CD4-positive, alpha-beta T cell treated with Interferon alpha-2 for 1 hour (primary cell): ENCODE measurements around the gene KCNN4.
"Not testable (repeated sequence)": the region's sequence is repeated elsewhere in the genome, so short reads cannot be mapped to it uniquely, and the experiment has no call there.

Experiments
- DNase-seq, 2 donors: peaks; one replicate each; pipeline ENCODE4 v3.0.0-alpha.2; 2020 to 2022

The KCNN4 gene

GRCh38 chr19:43798546-43799409 is 18.0 kb upstream of the KCNN4 start:
- DNase-seq, result peak in 1 of 2 donors; percentile 44

GRCh38 chr19:43798026-43798545 is 17.3 kb upstream of the KCNN4 start:
- DNase-seq, result no peak

- DNase-seq, result no peak
Observed at GRCh38 chr19:43797556-43797955, 16.8 kb upstream of the KCNN4 start.

- DNase-seq, result no peak
Observed at GRCh38 chr19:43797118-43797517, 16.3 kb upstream of the KCNN4 start.

GRCh38 chr19:43790587-43790986 is 9.8 kb upstream of the KCNN4 start:
- DNase-seq, result no peak

- peak in 1 of 2 donors; percentile 29 for DNase-seq
Observed at GRCh38 chr19:43789029-43789428, 8.3 kb upstream of the KCNN4 start.

GRCh38 chr19:43786665-43787064 is 5.9 kb upstream of the KCNN4 start:
- no peak for DNase-seq

- peak; percentile 65 to 82 for DNase-seq
Observed at GRCh38 chr19:43784981-43785808, 4.4 kb upstream of the KCNN4 start.

GRCh38 chr19:43784241-43784980 is 3.6 kb upstream of the KCNN4 start:
- DNase-seq, result peak; percentile 45 to 55

- no peak for DNase-seq
Observed at GRCh38 chr19:43783636-43784035, 2.9 kb upstream of the KCNN4 start.

- DNase-seq, result peak in 1 of 2 donors; percentile 33
Observed at GRCh38 chr19:43782689-43783231, 2.0 kb upstream of the KCNN4 start.

GRCh38 chr19:43782311-43782660 is 1.5 kb upstream of the KCNN4 start:
- DNase-seq, result no peak

- DNase-seq, result no peak
Observed at GRCh38 chr19:43781630-43782310, 997 bp upstream of the KCNN4 start.

GRCh38 chr19:43779820-43780219 is 953 bp downstream of the KCNN4 start:
- peak in 1 of 2 donors; percentile 34 for DNase-seq

GRCh38 chr19:43779147-43779819 is 1.5 kb downstream of the KCNN4 start:
- DNase-seq, result no peak

GRCh38 chr19:43778651-43779050 is 2.1 kb downstream of the KCNN4 start:
- no peak for DNase-seq

- DNase-seq, result peak; percentile 41 to 62
Observed at GRCh38 chr19:43777163-43777695, 3.5 kb downstream of the KCNN4 start.

- no peak for DNase-seq
Observed at GRCh38 chr19:43776286-43776685, 4.5 kb downstream of the KCNN4 start.

GRCh38 chr19:43775299-43775890 is 5.4 kb downstream of the KCNN4 start:
- no peak for DNase-seq

GRCh38 chr19:43774940-43775258 is 5.9 kb downstream of the KCNN4 start:
- not testable (repeated sequence) for DNase-seq
